ENCODE data around the gene SRRM2. TPM values are rescaled to one million over a fixed set of nuclear protein-coding genes. Genes with fewer than 3 reads are reported as not detected.

SRRM2 gene
- polyA plus RNA-seq, 1 donor (not counting 4 experiments of a cell fraction or from before 2014, with no cell fraction given), result 101 TPM

DNA sequence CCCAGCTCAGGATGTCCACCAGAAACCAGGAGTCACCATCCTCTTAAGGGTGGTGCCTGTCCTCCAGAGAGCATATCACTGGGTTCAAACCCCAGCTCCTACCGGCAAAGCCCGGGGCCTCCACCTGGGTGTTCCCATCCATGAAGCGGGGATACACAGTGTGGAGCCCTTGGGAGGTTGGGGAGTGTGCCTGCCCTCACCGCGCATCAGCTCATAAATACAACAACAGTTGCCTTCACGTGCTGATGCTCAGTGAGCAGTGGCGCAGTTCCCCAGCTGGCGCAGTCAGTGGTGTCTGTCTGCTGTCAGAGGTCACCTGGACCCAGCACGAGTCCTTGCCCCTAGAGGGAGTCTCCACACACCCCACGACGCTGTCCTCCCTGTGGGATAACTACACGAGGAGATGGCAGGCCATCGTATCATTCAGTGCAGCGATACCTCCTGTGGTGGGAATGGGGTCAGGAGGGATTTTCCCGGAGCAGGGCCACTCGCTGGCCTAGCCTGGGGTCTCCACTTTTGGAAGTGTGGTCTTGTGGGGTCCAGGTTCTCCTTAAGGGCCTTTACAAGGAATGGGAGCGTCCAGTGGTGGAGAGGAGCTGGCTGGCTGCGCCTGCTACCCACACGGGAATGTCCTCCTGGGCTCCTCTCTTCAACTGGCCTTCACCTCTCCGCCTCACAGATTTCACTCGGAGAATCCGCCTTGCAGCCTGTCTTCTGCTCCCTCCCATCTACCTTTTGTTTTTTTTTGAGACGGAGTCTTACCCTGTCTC is 26.9 kb downstream of the SRRM2 start:
- no peaks in the 10 kb centered on the region for H3K9me1 ChIP-seq (ENCODE audit: control insufficient read depth, extremely low read depth, insufficient read depth, low read length)
- peaks cover 3% of the 10 kb centered on the region for H3K27me3 ChIP-seq (ENCODE audit: control insufficient read depth, extremely low read depth, insufficient read depth, low read length)
- no peak overlapping the region for H3K27ac ChIP-seq (ENCODE audit: control insufficient read depth, insufficient read depth, low read length)
- dilution Hi-C loops (cut with MboI; ENCODE audit: extremely low pct_ligation_motif_present, low sequenced_read_pairs), result no loop called here
- peaks cover 16% of the 10 kb centered on the region for H3K4me1 ChIP-seq (ENCODE audit: control insufficient read depth, extremely low read depth, insufficient read depth, low read length)
- no peak overlapping the region for H3K9ac ChIP-seq (ENCODE audit: control insufficient read depth, extremely low read depth, insufficient read depth, low read length)
- H4K20me1 ChIP-seq (ENCODE audit: control insufficient read depth, extremely low read depth, insufficient read depth, low read length), result no peaks in the 10 kb centered on the region
- DNase-seq (ENCODE audit: low read depth, low spot score) (no peak), FAIRE-seq (no peak)
- no peaks in the 10 kb centered on the region for H3K9me3 ChIP-seq (ENCODE audit: control insufficient read depth, low read depth, low read length)
- H3K79me2 ChIP-seq (ENCODE audit: control insufficient read depth, insufficient read depth, low read length), result peaks cover 24% of the 10 kb centered on the region
- no peak overlapping the region for H3K4me2 ChIP-seq (ENCODE audit: control insufficient read depth, extremely low read depth, insufficient read depth, low read depth, low read length)
- H2AFZ ChIP-seq (ENCODE audit: control insufficient read depth, low read length), result no peak overlapping the region
- no peak for TF ChIP-seq CTCF (optimal IDR thresholded peaks at IDR 0.05 in 1 of 3, IDR thresholded peaks at IDR 0.05 in 1 of 3, conservative IDR thresholded peaks at IDR 0.05 in 1 of 3; ENCODE audit: extremely low read depth in 1 of 3, insufficient read depth in 2 of 3, low read length in 3 of 3)
- no peak for TF ChIP-seq EZH2 (IDR thresholded peaks at IDR 0.05; ENCODE audit: low read length)
- H3K36me3 ChIP-seq (ENCODE audit: control insufficient read depth in 2 of 2, extremely low read depth in 1 of 2, insufficient read depth in 2 of 2, low read length in 2 of 2), result peaks cover 7 to 8% of the 10 kb centered on the region in 2 experiments
- no peak overlapping the region for H3K4me3 ChIP-seq (ENCODE audit: control insufficient read depth in 2 of 3, extremely low read depth in 1 of 3, insufficient read depth in 2 of 3, low read depth in 1 of 3, low read length in 3 of 3)

GRCh38 chr16:2779978-2780898 is 27.8 kb downstream of the SRRM2 start:
- Histone ChIP-seq H2AFZ (ENCODE audit: control insufficient read depth, low read length) (no peak overlapping the region), H3K4me2 (ENCODE audit: control insufficient read depth, extremely low read depth, insufficient read depth, low read depth, low read length) (no peak overlapping the region), H4K20me1 (ENCODE audit: control insufficient read depth, extremely low read depth, insufficient read depth, low read length) (no peaks in the 10 kb centered on the region), H3K9me3 (ENCODE audit: control insufficient read depth, low read depth, low read length) (no peaks in the 10 kb centered on the region), H3K4me3 (ENCODE audit: control insufficient read depth in 2 of 3, extremely low read depth in 1 of 3, insufficient read depth in 2 of 3, low read depth in 1 of 3, low read length in 3 of 3) (no peak overlapping the region), H3K4me1 (ENCODE audit: control insufficient read depth, extremely low read depth, insufficient read depth, low read length) (peaks cover 16% of the 10 kb centered on the region), H3K36me3 (ENCODE audit: control insufficient read depth in 2 of 2, extremely low read depth in 1 of 2, insufficient read depth in 2 of 2, low read length in 2 of 2) (peaks cover 2 to 3% of the 10 kb centered on the region in 2 experiments), H3K9me1 (ENCODE audit: control insufficient read depth, extremely low read depth, insufficient read depth, low read length) (no peaks in the 10 kb centered on the region), H3K9ac (ENCODE audit: control insufficient read depth, extremely low read depth, insufficient read depth, low read length) (no peak overlapping the region), H3K79me2 (ENCODE audit: control insufficient read depth, insufficient read depth, low read length) (peaks cover 19% of the 10 kb centered on the region), H3K27ac (ENCODE audit: control insufficient read depth, insufficient read depth, low read length) (no peak overlapping the region), H3K27me3 (ENCODE audit: control insufficient read depth, extremely low read depth, insufficient read depth, low read length) (peaks cover 12% of the 10 kb centered on the region)
- dilution Hi-C loops (cut with MboI; ENCODE audit: extremely low pct_ligation_motif_present, low sequenced_read_pairs), result no loop called here
- no peak for TF ChIP-seq EZH2 (IDR thresholded peaks at IDR 0.05; ENCODE audit: low read length)
- no peak for TF ChIP-seq CTCF (optimal IDR thresholded peaks at IDR 0.05 in 1 of 3, IDR thresholded peaks at IDR 0.05 in 1 of 3, conservative IDR thresholded peaks at IDR 0.05 in 1 of 3; ENCODE audit: extremely low read depth in 1 of 3, insufficient read depth in 2 of 3, low read length in 3 of 3)
- DNase-seq (ENCODE audit: low read depth, low spot score) (no peak), FAIRE-seq (no peak)

Measured in keratinocyte (primary cell).